Stimulated activated CD4-positive, alpha-beta T cell treated with anti-CD3 and anti-CD28 coated beads, TNF-alpha, amount 100 ng/mL, for 1 hour (primary cell): ENCODE results near the gene DCTN3.

Experiments used
- DNase-seq, 3 donors: peaks; one replicate each; pipeline ENCODE4 v3.0.0-alpha.2; 2020; ENCODE audit warnings: low read depth in 3 of 3, low spot score in 1 of 3

Gene DCTN3

GRCh38 chr9:34624475-34625185 lies 4.3 kb upstream of the DCTN3 start:
- DNase-seq, result no peak

GRCh38 chr9:34623374-34624235 lies 3.3 kb upstream of the DCTN3 start:
- no peak for DNase-seq

GRCh38 chr9:34615132-34615531 lies 5.2 kb downstream of the DCTN3 start:
- DNase-seq, result no peak

- DNase-seq, result peak in 2 of 3 donors; percentile 22 to 29
These were observed 7.4 kb downstream of the DCTN3 start for GRCh38 chr9:34612788-34613390.

GRCh38 chr9:34611811-34612787 lies 8.2 kb downstream of the DCTN3 start, which contains the start of gene RPP25L:
Gene RPP25L, minus strand, starts transcription at chr9:34612097. Its CDS starts 801 bp downstream, at chr9:34611296.
- DNase-seq, result peak; percentile 51 to 84 (median 64)

- DNase-seq, result no peak
These were observed 9.0 kb downstream of the DCTN3 start for GRCh38 chr9:34611251-34611810.

GRCh38 chr9:34610434-34611206 lies 9.7 kb downstream of the DCTN3 start:
- no peak for DNase-seq

- no peak for DNase-seq
These were observed 13.0 kb downstream of the DCTN3 start for GRCh38 chr9:34607331-34607730.

GRCh38 chr9:34606905-34607304 lies 13.4 kb downstream of the DCTN3 start:
- DNase-seq, result no peak

GRCh38 chr9:34606190-34606589 lies 14.1 kb downstream of the DCTN3 start:
- DNase-seq, result no peak

- peak; percentile 50 to 76 (median 62) for DNase-seq
These were observed 16.6 kb downstream of the DCTN3 start for GRCh38 chr9:34603610-34604231.

GRCh38 chr9:34601937-34602573 lies 18.2 kb downstream of the DCTN3 start:
- DNase-seq, result no peak

GRCh38 chr9:34600908-34601307 lies 19.4 kb downstream of the DCTN3 start:
- DNase-seq, result no peak

- no peak for DNase-seq
These were observed 20.7 kb downstream of the DCTN3 start for GRCh38 chr9:34599546-34599945.

GRCh38 chr9:34594177-34594576 lies 26.1 kb downstream of the DCTN3 start:
- no peak for DNase-seq

- DNase-seq, result no peak
These were observed 27.2 kb downstream of the DCTN3 start for GRCh38 chr9:34592895-34593601.

GRCh38 chr9:34591917-34592866 lies 28.1 kb downstream of the DCTN3 start:
- no peak for DNase-seq
